Esophagus muscularis mucosa (tissue), 4 donors: Measurements from ENCODE around the gene BAIAP2L1.

Source experiments
- CTCF ChIP-seq, 3 experiments: fragments of 200-600 bp in 2 of 3; fragments of 450-650 bp in 1 of 3; sonication (generic) in 2 of 3; IDR thresholded peaks; one replicate each; pipeline ENCODE4 v1.5.1; 2017 to 2019; ENCODE audit warnings: antibody characterized with exemption in 3 of 3, mild to moderate bottlenecking in 2 of 3, moderate library complexity in 1 of 3
- EP300 ChIP-seq: sonication (generic); formaldehyde crosslinking; IDR thresholded peaks from one replicate; pipeline ENCODE4 v1.6.1; 2017; ENCODE audit warnings: antibody characterized with exemption
- POLR2A ChIP-seq: fragments of 450-650 bp; IDR thresholded peaks from one replicate; pipeline ENCODE4 v1.6.1; 2017; ENCODE audit warnings: antibody characterized with exemption, moderate library complexity, mild to moderate bottlenecking, low read depth
- POLR2AphosphoS5 ChIP-seq, 2 donors: sonication (generic); formaldehyde crosslinking; IDR thresholded peaks; one replicate each; pipeline ENCODE4 v1.6.1; 2017; ENCODE audit warnings: antibody characterized with exemption in 2 of 2

- TF ChIP-seq CTCF (IDR thresholded peaks at IDR 0.05) (no peak), EP300 (no peak), POLR2A (no peak), POLR2AphosphoS5 (IDR thresholded peaks at IDR 0.05) (no peak)
These were observed 22.2 kb upstream of the BAIAP2L1 start for GRCh38 chr7:98423043-98423442.
